Loucy (cell line): ENCODE results near the gene STAT4.

Experiments
- H2AFZ ChIP-seq: fragments of 200-600 bp; sonication (generic); 2 replicates; pipeline ENCODE4 v1.6.0; 2016; ENCODE audit warnings: antibody characterized with exemption, mild to moderate bottlenecking, low read length, moderate library complexity
- H3F3A ChIP-seq: fragments of 200-600 bp; 2 replicates; pipeline ENCODE4 v1.6.0; 2016; ENCODE audit warnings: antibody characterized with exemption, low read depth, mild to moderate bottlenecking
- H3K27me3 ChIP-seq: fragments of 200-600 bp; sonication (generic); 2 replicates; pipeline ENCODE4 v1.6.1; 2014; ENCODE audit warnings: low read length, mild to moderate bottlenecking; ENCODE audit not compliant: insufficient read depth, poor library complexity, severe bottlenecking
- H3K36me3 ChIP-seq: fragments of 200-600 bp; sonication (generic); 2 replicates; pipeline ENCODE4 v1.6.1; 2016; ENCODE audit warnings: low read length; ENCODE audit not compliant: insufficient read depth
- H3K4me1 ChIP-seq: fragments of 200-600 bp; sonication (generic); 2 replicates; pipeline ENCODE4 v1.5.1; 2014; ENCODE audit warnings: low read length, mild to moderate bottlenecking; ENCODE audit not compliant: insufficient read depth, poor library complexity, severe bottlenecking
- H3K4me2 ChIP-seq: fragments of 200-600 bp; sonication (generic); 2 replicates; pipeline ENCODE4 v1.6.0; 2014; ENCODE audit warnings: antibody characterized with exemption, low read length, low read depth, mild to moderate bottlenecking; ENCODE audit not compliant: poor library complexity, severe bottlenecking
- H3K4me3 ChIP-seq: fragments of 200-600 bp; sonication (generic); 2 replicates; pipeline ENCODE4 v1.5.1; 2014; ENCODE audit warnings: low read length, mild to moderate bottlenecking, mixed read lengths; ENCODE audit not compliant: poor library complexity, severe bottlenecking
- H3K79me2 ChIP-seq: fragments of 200-600 bp; sonication (generic); 2 replicates; pipeline ENCODE4 v1.6.1; 2014; ENCODE audit warnings: low read length; ENCODE audit not compliant: insufficient read depth
- H3K9ac ChIP-seq: fragments of 200-600 bp; sonication (generic); 2 replicates; pipeline ENCODE4 v1.6.0; 2014; ENCODE audit warnings: mild to moderate bottlenecking, low read depth, low read length, moderate library complexity; ENCODE audit not compliant: poor library complexity, severe bottlenecking
- H3K9me2 ChIP-seq: fragments of 200-600 bp; sonication (generic); replicated peaks from 2 replicates; pipeline ENCODE4 v1.6.1; 2016; ENCODE audit warnings: low read depth, low read length, mixed read lengths
- H3K9me3 ChIP-seq: fragments of 200-600 bp; sonication (generic); 2 replicates; pipeline ENCODE4 v1.6.1; 2014; ENCODE audit warnings: mild to moderate bottlenecking, antibody characterized with exemption, low read length, low read depth; ENCODE audit not compliant: insufficient read depth
- H4K20me1 ChIP-seq: fragments of 200-600 bp; sonication (generic); 2 replicates; pipeline ENCODE4 v1.6.0; 2014; ENCODE audit warnings: antibody characterized with exemption, low read length, mild to moderate bottlenecking; ENCODE audit not compliant: insufficient read depth, poor library complexity, severe bottlenecking
- EZH2phosphoT487 ChIP-seq: fragments of 200-600 bp; IDR thresholded peaks from 2 replicates; pipeline ENCODE4 v1.6.1; 2018; ENCODE audit warnings: antibody characterized with exemption, mild to moderate bottlenecking, moderate library complexity, borderline replicate concordance
- TF ChIP-seq, protein P1 (sequence below): fragments of 200-600 bp; sonication (generic); conservative IDR thresholded peaks from 2 replicates; pipeline ENCODE4 v1.5.1; 2014; ENCODE audit warnings: mild to moderate bottlenecking, antibody characterized with exemption, low read length

STAT4 gene

DNA sequence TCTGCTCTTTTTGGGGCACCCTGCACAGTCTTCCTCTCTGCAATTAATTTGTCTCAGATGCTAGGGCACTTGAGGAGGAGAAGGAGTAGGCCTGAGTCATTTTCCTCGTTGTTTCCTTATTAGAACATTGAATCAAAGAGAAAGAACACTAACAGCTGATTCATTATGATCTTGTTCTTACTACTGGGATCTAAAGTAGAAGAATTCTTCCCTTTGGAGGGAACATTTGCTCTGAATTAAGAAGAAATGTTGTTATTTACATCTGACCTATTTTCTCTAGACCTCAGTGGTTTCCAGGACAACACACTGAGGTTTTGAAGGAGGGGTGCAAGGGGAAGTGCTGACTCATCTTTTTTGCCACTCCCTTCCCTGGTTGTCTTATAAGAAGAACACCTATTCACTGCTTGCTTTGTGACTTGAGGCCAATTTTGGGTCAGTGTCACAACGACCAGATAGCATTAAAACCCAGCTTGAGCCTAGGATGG, 112.5 kb downstream of the STAT4 start:
- Histone ChIP-seq H3K4me2 (peak overlapping the region; percentile 6), H3K4me1 (peaks cover 13% of the 10 kb centered on the region), H3K27me3 (no peaks in the 10 kb centered on the region), H3K9me3 (no peaks in the 10 kb centered on the region), H3K36me3 (no peaks in the 10 kb centered on the region), H3F3A (no peaks in the 10 kb centered on the region), H4K20me1 (no peaks in the 10 kb centered on the region), H3K9me2 (no peaks in the 10 kb centered on the region), H2AFZ (no peak overlapping the region), H3K4me3 (no peak overlapping the region), H3K9ac (no peak overlapping the region), H3K79me2 (no peaks in the 10 kb centered on the region)
- TF ChIP-seq, protein P1, sequence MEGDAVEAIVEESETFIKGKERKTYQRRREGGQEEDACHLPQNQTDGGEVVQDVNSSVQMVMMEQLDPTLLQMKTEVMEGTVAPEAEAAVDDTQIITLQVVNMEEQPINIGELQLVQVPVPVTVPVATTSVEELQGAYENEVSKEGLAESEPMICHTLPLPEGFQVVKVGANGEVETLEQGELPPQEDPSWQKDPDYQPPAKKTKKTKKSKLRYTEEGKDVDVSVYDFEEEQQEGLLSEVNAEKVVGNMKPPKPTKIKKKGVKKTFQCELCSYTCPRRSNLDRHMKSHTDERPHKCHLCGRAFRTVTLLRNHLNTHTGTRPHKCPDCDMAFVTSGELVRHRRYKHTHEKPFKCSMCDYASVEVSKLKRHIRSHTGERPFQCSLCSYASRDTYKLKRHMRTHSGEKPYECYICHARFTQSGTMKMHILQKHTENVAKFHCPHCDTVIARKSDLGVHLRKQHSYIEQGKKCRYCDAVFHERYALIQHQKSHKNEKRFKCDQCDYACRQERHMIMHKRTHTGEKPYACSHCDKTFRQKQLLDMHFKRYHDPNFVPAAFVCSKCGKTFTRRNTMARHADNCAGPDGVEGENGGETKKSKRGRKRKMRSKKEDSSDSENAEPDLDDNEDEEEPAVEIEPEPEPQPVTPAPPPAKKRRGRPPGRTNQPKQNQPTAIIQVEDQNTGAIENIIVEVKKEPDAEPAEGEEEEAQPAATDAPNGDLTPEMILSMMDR: no peak
- TF ChIP-seq EZH2phosphoT487: no peak

DNA sequence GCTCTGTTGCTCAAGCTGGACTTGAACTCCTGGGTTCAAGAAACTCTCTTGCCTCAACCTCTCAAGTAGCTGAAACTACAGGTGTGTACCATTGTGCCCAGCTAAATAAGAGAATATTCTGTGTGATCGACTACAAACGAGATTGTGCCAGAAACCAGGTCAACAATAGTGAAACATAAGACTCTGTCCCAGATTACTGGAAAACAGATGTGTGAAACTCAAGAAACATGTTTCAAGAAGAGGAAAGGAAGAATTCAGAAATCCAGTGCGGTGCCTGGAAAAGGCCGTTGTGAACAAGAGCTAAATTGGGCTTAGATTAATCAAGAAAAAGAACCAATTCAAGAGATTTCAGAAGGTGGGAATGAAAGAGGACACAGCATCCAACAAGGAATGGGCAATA, 113.4 kb downstream of the STAT4 start:
- Histone ChIP-seq H3K36me3 (no peaks in the 10 kb centered on the region), H3K9me3 (no peaks in the 10 kb centered on the region), H3K4me2 (no peak overlapping the region), H3K9ac (no peak overlapping the region), H3K4me3 (no peak overlapping the region), H3K27me3 (no peaks in the 10 kb centered on the region), H4K20me1 (no peaks in the 10 kb centered on the region), H3K79me2 (no peaks in the 10 kb centered on the region), H3K4me1 (peaks cover 13% of the 10 kb centered on the region), H3F3A (no peaks in the 10 kb centered on the region), H2AFZ (no peak overlapping the region), H3K9me2 (no peaks in the 10 kb centered on the region)
- TF ChIP-seq, protein P1: no peak
- TF ChIP-seq EZH2phosphoT487: no peak

DNA sequence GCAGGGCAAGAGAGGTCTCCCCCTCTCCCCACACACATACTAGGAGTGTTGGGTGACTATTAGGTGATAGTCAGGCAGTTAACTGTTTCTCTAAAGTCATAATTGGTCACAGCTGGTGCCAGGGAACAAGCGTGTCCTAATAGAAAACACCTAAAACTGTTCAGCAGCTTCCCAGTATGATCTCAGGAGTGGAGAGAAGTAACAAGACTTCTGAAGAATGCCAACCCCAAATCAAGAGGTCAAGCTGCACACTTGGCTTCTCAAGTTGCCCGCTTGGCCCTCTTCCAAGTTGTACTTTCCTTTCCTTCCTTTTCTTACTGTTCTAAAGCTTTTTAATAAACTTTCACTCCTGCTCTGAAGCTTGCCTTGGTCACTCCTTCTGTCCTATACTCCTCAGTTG, 114.4 kb downstream of the STAT4 start:
- Histone ChIP-seq H3K4me2 (no peak overlapping the region), H3K27me3 (no peaks in the 10 kb centered on the region), H2AFZ (no peak overlapping the region), H3K79me2 (no peaks in the 10 kb centered on the region), H4K20me1 (no peaks in the 10 kb centered on the region), H3K9ac (no peak overlapping the region), H3K9me3 (no peaks in the 10 kb centered on the region), H3K36me3 (no peaks in the 10 kb centered on the region), H3F3A (no peaks in the 10 kb centered on the region), H3K4me3 (no peak overlapping the region), H3K9me2 (no peaks in the 10 kb centered on the region), H3K4me1 (peaks cover 13% of the 10 kb centered on the region)
- TF ChIP-seq, protein P1: no peak
- no peak for TF ChIP-seq EZH2phosphoT487
